ENCODE measurements around the gene ABCC1. TPM values are rescaled to one million over a fixed set of nuclear protein-coding genes. Genes with fewer than 3 reads are reported as not detected.

ABCC1 gene
- polyA plus RNA-seq, 1 of the 3 experiments (the other 2 are of a cell fraction): 23.7 TPM

DNA sequence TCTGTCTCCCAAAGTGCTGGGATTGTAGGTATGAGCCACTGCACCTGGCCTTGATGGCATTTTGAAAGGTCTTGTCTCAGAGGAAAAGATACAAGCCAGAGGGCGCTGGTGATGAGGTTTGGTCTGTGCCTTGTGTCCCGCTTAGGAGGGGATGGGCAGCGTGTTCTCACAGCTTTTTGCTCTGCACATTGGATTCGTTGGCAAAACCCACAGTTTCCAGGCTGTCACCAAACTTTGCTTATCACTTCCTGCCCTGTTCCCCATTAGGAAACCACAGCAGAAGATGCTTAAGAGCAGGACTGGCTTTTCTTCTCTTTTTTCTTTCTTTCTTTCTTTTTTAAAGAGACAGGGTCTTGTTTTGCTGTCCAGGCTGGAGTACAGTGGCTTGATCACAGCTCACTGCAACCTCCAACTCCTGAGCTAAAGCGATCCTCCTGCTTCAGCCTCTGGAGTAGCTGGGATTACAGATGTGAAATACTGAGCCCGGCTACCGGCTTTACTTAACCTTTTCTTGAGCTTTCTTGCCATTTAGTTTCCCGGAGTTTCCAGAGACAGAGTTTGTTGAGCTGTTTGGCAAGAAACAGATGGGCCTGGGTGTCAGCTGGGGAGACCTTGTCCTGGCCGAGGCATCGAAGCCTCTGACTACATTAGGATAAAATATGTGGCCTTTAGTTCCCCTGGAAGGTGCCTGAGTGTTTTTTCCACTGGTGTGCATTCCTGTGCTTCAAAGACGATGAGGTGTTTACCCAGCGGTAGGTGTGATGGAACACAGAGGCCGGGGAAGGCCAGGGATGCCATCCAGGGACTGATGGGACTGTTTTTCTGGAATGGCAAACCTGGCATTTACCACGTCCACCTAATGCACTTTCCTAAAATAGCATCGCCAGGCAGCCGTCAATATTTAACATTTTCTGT lies 112.9 kb downstream of the ABCC1 start:
- no peak overlapping the region for H3K4me2 ChIP-seq
- H3K79me2 ChIP-seq (ENCODE audit: insufficient read depth): no peaks in the 10 kb centered on the region
- H3K27me3 ChIP-seq (ENCODE audit: insufficient read depth): no peaks in the 10 kb centered on the region
- no peaks in the 10 kb centered on the region for H3K9me2 ChIP-seq
- no peak for TF ChIP-seq MXI1 (IDR thresholded peaks at IDR 0.05; ENCODE audit: low read depth, low read length)
- no peak for TF ChIP-seq RAD21 (IDR thresholded peaks at IDR 0.05; ENCODE audit: low read length)
- no peak for TF ChIP-seq FOXM1 (IDR thresholded peaks at IDR 0.05; ENCODE audit: low read depth)
- TF ChIP-seq FOXJ3 (CRISPR knock-in tag; IDR thresholded peaks at IDR 0.05): no peak
- TF ChIP-seq, protein P1, sequence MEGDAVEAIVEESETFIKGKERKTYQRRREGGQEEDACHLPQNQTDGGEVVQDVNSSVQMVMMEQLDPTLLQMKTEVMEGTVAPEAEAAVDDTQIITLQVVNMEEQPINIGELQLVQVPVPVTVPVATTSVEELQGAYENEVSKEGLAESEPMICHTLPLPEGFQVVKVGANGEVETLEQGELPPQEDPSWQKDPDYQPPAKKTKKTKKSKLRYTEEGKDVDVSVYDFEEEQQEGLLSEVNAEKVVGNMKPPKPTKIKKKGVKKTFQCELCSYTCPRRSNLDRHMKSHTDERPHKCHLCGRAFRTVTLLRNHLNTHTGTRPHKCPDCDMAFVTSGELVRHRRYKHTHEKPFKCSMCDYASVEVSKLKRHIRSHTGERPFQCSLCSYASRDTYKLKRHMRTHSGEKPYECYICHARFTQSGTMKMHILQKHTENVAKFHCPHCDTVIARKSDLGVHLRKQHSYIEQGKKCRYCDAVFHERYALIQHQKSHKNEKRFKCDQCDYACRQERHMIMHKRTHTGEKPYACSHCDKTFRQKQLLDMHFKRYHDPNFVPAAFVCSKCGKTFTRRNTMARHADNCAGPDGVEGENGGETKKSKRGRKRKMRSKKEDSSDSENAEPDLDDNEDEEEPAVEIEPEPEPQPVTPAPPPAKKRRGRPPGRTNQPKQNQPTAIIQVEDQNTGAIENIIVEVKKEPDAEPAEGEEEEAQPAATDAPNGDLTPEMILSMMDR (IDR thresholded peaks at IDR 0.05): 0 out of 2 replicates have a peak, but pooled peaks have one; percentile 16
- no peak for TF ChIP-seq TEAD4 (IDR thresholded peaks at IDR 0.05; ENCODE audit: borderline replicate concordance, insufficient read depth)
- TF ChIP-seq, protein P2, sequence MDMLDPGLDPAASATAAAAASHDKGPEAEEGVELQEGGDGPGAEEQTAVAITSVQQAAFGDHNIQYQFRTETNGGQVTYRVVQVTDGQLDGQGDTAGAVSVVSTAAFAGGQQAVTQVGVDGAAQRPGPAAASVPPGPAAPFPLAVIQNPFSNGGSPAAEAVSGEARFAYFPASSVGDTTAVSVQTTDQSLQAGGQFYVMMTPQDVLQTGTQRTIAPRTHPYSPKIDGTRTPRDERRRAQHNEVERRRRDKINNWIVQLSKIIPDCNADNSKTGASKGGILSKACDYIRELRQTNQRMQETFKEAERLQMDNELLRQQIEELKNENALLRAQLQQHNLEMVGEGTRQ (IDR thresholded peaks at IDR 0.05; ENCODE audit: borderline replicate concordance, low read depth, low read length): no peak
- no peaks in the 10 kb centered on the region for H3K9me3 ChIP-seq
- ChIA-PET CTCF (interaction anchor here (0.9 to 2.3 kb wide), 2 partner anchors 41 to 188 kb away, joined by 4 to 7 read pairs; no protein-coding TSS in a partner anchor), POLR2A (no interaction called here)
- no peaks in the 10 kb centered on the region for H3K4me1 ChIP-seq (ENCODE audit: control insufficient read depth in 1 of 2, insufficient read depth in 2 of 2, low read depth in 1 of 2, low read length in 1 of 2)
- DNase-seq: no peak
- H2AFZ ChIP-seq (ENCODE audit: low read depth): no peak overlapping the region
- no peaks in the 10 kb centered on the region for H3F3A ChIP-seq (replicated peaks; ENCODE audit: insufficient read depth)
- H3K27ac ChIP-seq (ENCODE audit: low read depth in 2 of 2, low read length in 1 of 2): no peak overlapping the region
- H3K9ac ChIP-seq: no peak overlapping the region
- 87% methylated on average over 14 of the region's 16 CpGs for WGBS (ENCODE audit: low lambda C conversion rate)
- peaks cover 0 to 33% of the 10 kb centered on the region in 2 experiments for H3K36me3 ChIP-seq (replicated peaks in 1 of 2; ENCODE audit: control insufficient read depth in 1 of 2, insufficient read depth in 2 of 2, low read length in 1 of 2)
- no peak overlapping the region for H3K4me3 ChIP-seq (ENCODE audit: low read depth in 2 of 2, low read length in 1 of 2)
- no peaks in the 10 kb centered on the region for H4K20me1 ChIP-seq (ENCODE audit: insufficient read depth)

DNA sequence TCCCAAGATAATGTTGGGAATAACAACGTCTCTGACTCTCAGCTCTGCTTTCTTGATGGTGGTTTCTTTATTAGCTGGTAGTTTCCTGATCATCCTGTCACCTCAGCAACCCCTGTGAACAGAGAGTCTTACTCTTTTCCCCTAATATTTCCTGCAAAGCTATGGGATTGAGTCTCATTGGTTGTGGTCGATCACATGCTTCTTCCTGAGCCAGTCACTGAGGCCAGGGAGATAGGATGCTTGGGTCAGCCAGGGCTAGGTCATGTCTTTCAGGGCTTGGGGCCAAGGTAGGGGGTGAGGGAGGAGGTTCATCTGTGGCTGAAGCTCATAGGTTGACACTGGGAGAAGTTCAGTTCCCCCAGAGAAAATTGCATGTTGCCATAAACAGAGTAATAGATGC lies 114.3 kb downstream of the ABCC1 start:
- Histone ChIP-seq H3K9me2 (no peaks in the 10 kb centered on the region), H3K36me3 (replicated peaks in 1 of 2; ENCODE audit: control insufficient read depth in 1 of 2, insufficient read depth in 2 of 2, low read length in 1 of 2) (peaks cover 0 to 25% of the 10 kb centered on the region in 2 experiments), H3K27ac (ENCODE audit: low read depth in 2 of 2, low read length in 1 of 2) (no peak overlapping the region), H2AFZ (ENCODE audit: low read depth) (no peak overlapping the region), H3K4me1 (ENCODE audit: control insufficient read depth in 1 of 2, insufficient read depth in 2 of 2, low read depth in 1 of 2, low read length in 1 of 2) (no peaks in the 10 kb centered on the region), H3K4me3 (ENCODE audit: low read depth in 2 of 2, low read length in 1 of 2) (no peak overlapping the region), H3K27me3 (ENCODE audit: insufficient read depth) (no peaks in the 10 kb centered on the region), H3K9me3 (no peaks in the 10 kb centered on the region), H3K79me2 (ENCODE audit: insufficient read depth) (no peaks in the 10 kb centered on the region), H3F3A (replicated peaks; ENCODE audit: insufficient read depth) (peaks cover 2% of the 10 kb centered on the region), H3K4me2 (no peak overlapping the region), H4K20me1 (ENCODE audit: insufficient read depth) (no peaks in the 10 kb centered on the region), H3K9ac (no peak overlapping the region)
- ChIA-PET CTCF (interaction anchor here (0.7 to 2.3 kb wide), 2 partner anchors 188 to 189 kb away, joined by 3 to 7 read pairs; no protein-coding TSS in a partner anchor), POLR2A (no interaction called here)
- 94% methylated on average over 2 of the region's 2 CpGs for WGBS (ENCODE audit: low lambda C conversion rate)
- no peak for TF ChIP-seq FOXJ3 (CRISPR knock-in tag; IDR thresholded peaks at IDR 0.05)
- TF ChIP-seq JUND (IDR thresholded peaks at IDR 0.05): no peak
- TF ChIP-seq, protein P3, sequence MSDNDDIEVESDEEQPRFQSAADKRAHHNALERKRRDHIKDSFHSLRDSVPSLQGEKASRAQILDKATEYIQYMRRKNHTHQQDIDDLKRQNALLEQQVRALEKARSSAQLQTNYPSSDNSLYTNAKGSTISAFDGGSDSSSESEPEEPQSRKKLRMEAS (IDR thresholded peaks at IDR 0.05; ENCODE audit: low read depth): no peak
- TF ChIP-seq, protein P4, sequence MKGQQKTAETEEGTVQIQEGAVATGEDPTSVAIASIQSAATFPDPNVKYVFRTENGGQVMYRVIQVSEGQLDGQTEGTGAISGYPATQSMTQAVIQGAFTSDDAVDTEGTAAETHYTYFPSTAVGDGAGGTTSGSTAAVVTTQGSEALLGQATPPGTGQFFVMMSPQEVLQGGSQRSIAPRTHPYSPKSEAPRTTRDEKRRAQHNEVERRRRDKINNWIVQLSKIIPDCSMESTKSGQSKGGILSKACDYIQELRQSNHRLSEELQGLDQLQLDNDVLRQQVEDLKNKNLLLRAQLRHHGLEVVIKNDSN (IDR thresholded peaks at IDR 0.05; ENCODE audit: borderline replicate concordance, low read depth): no peak
- TF ChIP-seq FOSL2 (IDR thresholded peaks at IDR 0.05; ENCODE audit: borderline replicate concordance, low read depth): no peak
- no peak for TF ChIP-seq GABPA (IDR thresholded peaks at IDR 0.05; ENCODE audit: low read depth)
- TF ChIP-seq EZH2phosphoT487 (IDR thresholded peaks at IDR 0.05; ENCODE audit: borderline replicate concordance, low read depth): no peak
- DNase-seq: no peak

Data from SK-N-SH (cell line).